NCI-H345 treated with DMSO at 0.1 percent for 48 hours (cell line): ENCODE data around the gene SLC36A4.
"Not testable (repeated sequence)": the region's sequence is repeated elsewhere in the genome, so short reads cannot be mapped to it uniquely, and the experiment has no call there.

Source experiments
- DNase-seq: peaks from one replicate; lab custom pipeline; 2025; ENCODE audit not compliant: unreplicated experiment; lab: John Stamatoyannopoulos, UW

The SLC36A4 gene

DNA sequence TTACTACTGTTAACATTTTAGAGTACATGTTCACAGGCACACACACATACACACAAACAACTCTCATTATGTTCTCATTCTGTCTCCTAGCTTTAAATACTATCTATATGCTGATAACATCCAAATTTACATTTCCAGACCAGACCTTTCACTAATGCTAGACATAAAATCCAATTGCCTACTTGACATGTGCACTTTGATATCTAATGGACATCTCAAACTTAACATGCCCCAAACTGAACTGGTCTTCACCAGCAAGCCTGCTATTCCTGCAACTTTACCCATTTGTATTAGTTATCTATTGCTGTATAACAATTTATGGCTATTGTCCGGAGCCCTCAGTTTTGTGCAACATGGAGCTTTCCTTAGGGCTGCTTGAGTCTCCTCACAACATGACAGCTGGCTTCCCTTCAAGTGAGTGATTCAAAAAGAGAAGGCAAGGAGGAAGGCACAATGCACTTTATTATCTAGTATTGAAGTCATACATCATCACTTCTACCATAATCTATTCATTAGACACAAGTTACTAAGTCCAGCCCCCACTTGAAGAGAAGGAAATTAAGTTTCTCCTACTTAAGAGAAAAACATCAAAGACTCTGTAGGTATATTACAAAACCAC is 3.0 kb downstream of the SLC36A4 start:
- no peak for DNase-seq

DNA sequence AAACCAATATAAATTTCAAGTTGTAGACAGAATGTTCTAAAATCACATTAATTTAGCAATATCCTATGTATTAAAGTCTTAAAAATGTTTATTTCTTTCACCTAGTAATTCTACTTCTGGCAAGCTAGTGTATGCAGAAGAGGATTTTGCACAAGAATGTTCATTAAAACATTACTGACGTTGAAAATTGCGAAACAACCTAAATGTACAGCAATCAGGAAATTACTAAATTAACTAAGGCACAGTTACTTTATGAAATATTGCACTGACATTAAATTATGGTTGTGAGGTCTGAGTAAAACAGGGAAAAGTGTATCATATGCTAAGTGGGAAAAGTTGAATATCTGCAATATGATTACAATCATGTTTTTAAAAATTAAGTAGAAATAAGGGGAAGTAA is 4.1 kb downstream of the SLC36A4 start:
- no peak for DNase-seq

DNA sequence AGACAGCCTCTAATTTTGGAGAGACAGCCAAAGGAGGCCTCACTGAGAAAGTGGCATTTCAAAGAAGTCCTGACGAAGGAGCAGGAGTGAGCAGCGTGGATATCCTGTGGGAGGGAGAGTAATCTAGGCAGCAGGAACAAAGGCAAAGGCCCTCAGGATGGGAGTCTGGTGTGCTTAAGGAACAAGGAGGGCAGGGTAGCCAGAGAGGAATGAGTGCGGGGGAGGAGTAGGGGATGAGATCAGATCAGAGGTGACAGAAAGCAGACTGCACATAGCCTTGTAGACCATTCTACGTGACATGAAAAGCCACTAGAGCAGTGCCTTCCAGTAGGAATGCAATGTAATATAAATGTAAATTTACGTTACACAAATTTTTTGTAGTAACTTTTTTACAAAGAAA is 5.6 kb downstream of the SLC36A4 start:
- no peak for DNase-seq

DNA sequence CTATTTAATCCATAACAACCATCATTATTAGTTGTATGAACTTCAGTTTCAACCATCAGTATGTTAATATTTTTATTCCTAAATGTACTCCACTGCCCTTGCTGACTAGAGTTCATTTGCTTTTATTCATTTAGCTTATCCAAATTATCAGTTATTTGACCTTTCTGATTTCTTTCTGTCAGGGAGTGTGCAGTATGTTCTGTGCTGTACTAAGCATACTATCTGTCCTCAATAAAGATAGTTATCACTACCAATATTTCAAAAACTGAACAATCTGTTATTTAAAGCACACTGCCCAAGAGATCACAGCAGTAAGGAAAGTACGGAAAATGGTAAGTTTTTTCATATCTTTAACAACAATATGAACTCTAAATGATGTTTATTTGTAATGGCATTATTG is 8.3 kb downstream of the SLC36A4 start:
- DNase-seq = no peak

DNA sequence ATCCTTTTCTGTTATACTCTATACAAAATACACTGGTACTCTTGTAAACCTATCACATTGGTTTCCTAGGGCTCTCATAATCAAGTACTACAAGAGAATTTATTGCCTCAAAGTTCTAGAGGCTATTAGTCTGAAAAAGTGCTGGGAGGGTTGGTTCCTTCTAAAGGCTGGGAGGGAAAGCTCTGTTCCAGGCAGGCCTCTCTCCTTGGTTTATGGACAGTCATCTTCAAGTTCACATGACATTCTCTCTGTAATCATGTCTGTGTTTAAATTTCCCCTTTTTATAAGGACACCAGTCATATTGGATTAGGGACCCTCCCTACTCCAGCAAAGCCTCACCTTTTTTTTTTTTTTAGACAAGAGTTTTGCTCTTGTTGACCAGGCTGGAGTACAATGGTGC is 9.1 kb downstream of the SLC36A4 start:
- no peak for DNase-seq

DNA sequence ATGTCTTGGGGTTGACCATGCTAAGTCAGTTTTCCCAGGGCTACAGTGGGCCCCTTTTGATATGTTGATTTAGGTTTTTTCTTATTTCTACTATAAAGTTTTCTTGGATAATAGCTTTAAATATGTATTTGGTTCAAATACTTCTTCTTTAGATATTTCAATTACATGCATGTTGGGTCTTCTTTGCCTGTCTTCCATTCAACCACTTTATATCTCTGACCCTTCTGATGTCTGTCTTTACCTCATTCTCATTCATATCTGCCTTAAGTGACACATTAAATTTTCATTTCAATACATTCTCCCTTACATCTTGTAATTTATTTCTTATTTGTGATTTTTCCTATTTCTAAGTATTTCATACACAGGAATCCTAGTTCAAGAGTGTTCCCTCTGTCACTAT is 10.5 kb downstream of the SLC36A4 start:
- DNase-seq = no peak

DNA sequence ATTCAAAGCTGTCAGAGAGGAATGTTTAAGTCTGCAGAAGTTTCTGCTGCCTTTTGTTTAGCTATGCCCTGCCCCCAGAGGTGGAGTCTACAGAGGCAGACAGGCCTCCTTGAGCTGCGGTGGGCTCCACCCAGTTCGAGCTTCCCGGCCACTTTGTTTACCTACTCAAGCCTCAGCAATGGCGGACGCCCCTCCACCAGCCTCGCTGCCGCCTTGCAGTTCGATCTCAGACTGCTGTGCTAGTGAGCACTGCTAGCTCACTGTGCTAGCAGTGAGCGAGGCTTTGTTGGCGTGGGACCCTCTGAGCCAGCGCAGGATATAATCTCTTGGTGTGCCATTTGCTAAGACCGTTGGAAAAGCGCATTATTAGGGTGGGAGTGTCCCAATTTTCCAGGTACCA is 19.9 kb downstream of the SLC36A4 start:
- DNase-seq = not testable (repeated sequence)

DNA sequence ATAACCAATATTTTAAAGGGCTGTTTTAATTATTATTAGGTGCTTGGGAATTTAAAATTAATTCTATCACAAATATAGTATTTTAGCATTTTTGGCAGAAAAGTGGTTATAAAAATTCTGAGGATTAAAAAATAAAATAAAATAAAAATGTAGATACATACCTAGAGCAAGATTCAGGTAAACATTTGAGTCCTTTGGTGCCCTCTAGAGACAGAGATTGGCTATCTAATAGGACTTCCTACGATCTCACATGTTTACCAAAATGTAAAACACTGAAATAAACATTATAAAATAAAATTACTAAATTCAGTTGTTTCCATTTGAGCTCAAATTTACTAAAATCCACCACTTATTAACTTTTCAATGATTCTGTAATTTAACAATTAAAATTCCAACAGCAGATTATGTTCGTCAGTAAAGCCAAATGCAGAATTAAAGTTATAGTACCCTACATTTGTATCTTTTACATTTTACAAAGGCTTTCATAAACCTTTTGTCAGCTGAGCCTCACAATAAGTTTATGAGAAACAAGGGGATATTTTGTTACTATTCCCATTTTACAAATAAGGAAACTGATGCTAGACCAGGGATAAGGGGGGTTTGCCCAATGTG is 27.7 kb downstream of the SLC36A4 start:
- DNase-seq = no peak

DNA sequence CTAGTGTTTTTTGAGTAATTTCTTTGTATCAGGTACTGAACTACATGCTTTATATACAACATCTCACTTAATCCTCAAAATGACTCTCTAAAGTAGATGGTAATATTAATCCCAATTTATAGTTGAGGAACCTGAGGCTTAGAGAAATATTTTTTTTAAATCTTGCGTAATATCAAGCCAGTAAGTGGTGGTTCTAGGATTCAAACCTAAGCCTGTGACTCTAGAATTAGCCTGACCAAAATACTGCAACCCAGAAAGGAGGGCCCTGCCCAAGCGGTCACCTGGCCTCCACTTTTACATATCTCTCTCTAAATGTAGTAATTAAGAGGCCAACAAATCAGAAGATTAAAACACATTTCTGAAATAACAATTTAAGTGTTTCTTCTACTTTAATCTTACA is 28.6 kb downstream of the SLC36A4 start:
- DNase-seq = no peak

DNA sequence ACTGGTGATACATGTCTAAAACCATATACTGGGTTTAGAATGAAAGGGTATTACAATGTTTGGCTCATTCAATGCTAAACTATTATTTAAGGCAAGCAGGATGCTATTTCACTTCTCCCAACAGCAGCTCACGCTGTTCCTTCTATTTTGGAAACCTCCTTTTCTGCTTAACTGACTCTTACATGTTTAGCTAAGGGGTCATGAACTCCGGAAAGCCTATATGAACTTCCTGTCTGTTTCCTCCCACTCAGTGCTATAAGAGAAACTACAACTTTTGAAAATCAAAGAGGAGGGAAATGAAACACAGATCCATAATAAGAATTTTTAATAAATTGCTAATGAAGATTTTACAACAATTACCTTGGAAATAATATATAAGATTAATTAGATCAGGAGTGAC is 30.9 kb downstream of the SLC36A4 start:
- no peak for DNase-seq

DNA sequence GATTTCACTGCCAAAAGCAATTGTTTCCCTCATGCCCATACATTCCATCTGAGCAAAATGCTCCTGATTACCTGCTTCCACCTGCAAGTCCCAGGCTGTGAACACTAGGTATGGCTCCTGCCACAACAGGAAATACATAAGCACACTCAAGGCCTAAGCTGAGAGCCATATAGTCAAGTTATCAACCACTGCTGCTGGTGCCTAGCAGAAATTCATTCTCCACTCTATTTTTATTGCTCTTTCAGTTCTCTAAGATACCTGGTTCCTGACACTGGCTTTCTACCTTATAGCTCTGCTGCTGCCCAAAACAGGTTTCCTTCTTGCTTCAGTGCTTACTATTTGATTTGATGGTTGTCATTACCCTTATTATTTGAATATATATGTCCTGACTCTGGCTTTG is 31.6 kb downstream of the SLC36A4 start:
- no peak for DNase-seq

DNA sequence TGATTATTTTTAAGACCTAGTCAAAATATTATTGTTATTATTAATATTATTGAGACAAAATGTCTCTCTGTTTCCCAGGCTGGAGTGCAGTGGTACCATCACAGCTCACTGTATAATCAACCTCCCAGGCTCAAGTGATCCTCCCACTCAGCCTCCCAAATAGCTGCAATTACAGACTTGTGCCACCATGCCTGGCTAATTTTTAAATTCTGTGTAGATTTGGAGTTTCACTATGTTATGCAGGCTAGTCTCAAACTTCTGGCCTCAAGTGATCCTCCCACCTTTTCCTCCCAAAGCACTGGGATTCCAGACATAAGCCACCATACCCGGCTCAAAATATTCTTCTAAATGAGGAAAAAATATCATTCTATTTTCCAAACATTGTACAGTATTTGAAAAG is 37.0 kb downstream of the SLC36A4 start:
- no peak for DNase-seq

DNA sequence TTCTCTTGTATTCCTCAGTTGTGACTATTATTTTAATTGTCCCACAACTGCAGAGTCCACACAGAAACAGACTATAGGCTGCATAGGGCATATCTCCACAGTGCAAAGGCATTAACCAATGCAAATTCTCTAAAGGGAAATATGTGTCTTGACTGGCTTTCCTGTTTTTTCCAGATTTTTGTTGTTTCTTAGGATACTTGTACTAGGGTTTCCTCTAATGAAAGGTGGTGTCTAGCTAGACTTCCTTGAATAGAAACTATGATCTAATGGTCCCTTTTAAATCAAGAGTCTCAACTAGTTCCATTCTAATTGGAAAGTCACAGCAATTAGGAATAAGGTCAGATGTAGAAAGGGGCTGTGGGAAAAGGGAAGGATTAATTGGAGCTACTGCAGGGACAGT is 37.6 kb downstream of the SLC36A4 start:
- DNase-seq = no peak

DNA sequence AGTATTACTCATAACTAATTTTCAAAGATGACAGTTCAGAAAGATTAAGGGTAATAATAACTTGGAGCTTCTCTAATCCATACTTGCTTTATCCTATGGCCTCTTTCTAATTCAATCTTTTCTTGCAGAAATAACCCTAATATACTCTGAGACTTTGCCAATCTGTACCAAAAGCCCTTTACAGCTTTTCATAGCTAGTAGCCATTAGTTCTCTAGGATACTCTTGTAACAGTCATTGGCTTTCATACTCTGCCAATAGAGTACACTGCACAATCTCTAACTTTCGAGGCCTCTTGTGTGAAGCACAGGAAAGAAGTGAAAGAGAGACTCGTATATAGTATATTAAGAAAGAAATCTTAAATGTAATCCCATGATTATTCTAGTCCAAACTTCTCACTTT is 38.1 kb downstream of the SLC36A4 start:
- DNase-seq = no peak

DNA sequence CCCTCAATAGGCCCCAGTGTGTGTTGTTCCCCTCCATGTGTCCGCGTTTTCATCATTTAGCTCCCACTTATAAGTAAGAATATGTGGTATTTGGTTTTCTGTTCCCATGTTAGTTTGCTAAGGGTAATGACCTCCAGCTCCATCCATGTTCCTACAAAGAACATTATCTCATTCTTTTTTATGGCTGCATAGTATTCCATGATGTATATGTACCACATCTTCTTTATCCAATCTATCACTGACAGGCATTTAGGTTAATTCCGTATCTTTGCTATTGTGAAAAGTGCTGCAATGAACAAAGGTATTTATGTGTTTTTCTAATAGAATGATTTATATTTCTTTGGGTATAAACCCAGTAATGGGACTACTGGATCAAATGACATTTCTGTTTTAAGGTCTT is 42.1 kb downstream of the SLC36A4 start:
- DNase-seq = no peak

DNA sequence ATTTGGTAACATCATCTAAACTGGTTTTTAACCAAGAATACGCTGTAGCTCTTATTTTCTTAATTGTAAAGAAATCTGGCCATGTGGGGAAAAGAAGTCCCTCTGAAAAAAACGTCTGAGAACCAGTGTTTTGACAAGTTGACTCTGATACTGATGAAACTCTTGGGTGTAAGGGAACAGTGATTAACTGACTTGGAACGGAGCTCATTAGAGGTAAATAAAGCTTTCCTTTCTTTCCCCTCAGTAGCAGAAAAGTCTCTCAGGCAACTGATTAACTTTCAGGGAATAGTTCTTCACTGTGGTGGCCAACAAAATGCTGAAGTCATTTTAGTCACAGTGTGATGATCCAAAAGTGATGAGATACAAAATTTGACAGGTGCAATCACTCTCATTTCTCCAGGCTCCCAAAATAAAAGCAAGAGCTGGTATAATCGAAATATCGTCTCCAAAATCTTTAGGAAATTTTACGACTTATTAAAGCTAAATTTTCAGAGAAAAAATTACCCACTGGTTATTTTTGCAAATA is 52.3 kb downstream of the SLC36A4 start:
- no peak for DNase-seq

DNA sequence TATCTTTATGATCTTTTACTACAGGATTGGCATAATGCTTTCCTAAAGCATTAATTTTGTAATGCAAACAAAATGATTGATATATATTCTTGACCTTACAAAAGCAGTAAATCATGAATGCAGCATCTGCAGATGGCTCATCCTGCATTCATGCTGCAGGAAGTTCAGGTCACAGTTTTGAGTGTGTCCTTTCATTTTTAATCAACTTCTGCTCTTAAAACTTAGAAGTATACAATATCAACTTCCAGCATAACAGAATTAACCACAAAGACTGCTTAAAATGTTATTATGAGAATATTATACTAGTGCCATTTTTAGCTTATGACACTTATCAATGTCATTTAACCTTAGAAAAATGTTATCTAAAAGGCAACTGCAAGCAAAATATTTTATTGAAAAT is 54.0 kb downstream of the SLC36A4 start:
- DNase-seq = no peak

DNA sequence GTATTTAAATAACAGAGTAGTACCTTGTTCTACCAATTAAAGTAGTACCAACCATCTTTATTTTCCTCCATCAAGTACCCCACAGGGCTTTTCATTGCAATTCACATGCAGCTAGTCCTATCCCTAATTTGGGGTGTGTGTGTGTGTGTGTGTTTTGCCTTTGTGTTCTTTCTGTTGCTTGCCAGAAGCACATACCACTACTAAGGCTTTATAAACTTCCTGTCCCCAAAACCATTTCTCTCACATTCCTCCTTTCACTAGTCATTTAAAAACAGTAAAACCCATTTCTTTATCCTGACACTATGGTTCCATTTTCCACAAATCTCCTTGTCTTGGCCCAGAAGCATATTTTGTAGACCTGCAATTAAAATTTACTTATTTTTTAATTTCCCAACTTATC is 54.6 kb downstream of the SLC36A4 start:
- DNase-seq = no peak

DNA sequence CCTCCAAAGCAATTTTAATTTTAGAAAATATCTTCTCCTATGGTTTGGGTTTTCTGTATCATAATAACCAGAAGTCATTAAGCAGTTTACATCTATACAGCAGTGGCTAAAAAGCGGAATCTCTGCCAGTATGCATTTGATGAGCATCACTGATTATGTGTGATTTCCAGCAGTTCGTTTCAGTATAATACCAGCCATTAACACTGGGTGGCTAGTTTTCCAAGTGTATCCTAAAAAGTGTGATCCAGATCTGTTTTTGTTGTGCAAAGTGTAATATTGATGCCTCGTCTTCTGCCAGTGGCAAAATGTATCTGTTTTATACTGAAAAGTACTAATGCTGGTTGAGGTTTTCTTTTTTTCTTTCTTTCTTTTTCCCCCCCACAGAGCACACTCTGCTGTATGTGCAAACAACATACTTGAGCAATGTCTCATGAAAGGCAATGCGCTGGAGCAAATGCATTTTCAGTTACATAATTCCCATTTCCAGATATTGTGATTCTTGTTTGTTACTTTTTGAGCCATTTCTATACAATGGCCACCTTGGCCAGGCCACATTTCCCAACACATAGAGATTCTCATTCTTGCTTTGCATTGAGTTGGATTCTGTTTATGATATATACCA is 64.2 kb downstream of the SLC36A4 start:
- peak; percentile 41 for DNase-seq

DNA sequence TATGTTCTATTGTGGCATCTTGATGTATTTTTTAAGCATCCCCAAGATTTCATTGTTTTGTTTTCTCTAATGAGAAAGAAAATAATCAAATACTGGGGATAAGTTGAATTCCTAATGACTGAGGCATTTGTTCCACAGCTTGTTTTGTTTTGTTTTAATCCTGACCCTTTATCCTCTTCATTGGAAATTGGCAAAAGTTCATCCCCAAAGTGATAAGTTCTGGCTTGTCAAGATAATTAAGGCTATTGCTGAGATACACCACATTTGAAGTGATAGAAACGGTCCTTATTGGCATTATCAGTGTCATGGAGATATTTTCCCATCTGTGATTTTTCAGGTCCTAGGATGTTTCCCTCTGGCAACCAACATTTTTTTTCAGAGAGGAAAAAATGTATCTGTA is 65.0 kb downstream of the SLC36A4 start:
- no peak for DNase-seq

DNA sequence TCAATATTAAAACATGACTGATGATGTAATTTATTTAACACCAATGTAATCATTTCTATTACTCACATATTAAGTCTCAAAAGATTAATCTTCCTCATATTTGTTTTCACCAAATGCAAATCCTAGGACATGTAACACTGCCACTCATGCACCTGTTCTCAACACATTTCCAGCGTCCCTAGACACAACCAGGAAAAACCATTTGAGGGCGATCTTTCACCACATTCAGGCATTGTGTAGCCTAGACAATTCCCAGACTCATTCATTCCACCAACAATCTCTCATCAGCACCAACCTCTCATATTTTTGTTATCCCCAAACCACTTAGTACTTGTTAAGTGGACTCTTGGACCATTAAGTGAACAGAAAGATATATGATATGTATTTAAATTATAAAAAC is 66.1 kb downstream of the SLC36A4 start:
- DNase-seq = peak; percentile 41

DNA sequence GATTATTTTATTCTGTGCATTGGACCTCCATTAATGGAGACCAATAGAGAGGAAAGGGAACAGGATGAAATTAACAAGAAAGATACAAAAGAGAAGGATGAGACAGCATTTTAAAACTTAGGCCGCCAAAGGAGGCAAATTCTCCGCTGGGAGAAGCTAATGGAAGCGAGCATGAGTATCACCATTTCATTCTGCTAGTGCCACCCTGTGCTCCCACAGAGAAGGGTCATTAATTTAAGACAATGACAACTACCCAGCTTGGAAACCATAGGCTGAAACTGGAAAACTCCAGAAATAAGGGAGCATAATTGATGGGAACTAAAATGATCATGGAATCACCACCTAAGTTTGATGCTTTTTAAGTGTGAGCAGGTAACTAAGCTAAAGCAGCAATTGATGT is 69.2 kb downstream of the SLC36A4 start:
- DNase-seq = no peak
